PFSK-1 (cell line): ENCODE measurements around the gene JAKMIP1.

Experiments used
- FOXP2 ChIP-seq: optimal IDR thresholded peaks from 2 replicates; pipeline ENCODE3; 2011; ENCODE audit warnings: borderline replicate concordance, control low read depth, inconsistent platforms; ENCODE audit not compliant: insufficient read depth; ENCODE audit errors: extremely low read length, extremely low read depth
- POLR2AphosphoS5 ChIP-seq: IDR thresholded peaks from 2 replicates; pipeline ENCODE4 v1.6.1; 2012; ENCODE audit warnings: low read depth, mild to moderate bottlenecking, control low read depth, low read length, moderate library complexity
- REST ChIP-seq, 2 experiments: IDR thresholded peaks; 2 replicates each; pipeline versions ENCODE4 v1.6.1 to v1.8.0; 2011 to 2012; ENCODE audit warnings: low read depth in 2 of 2, low read length in 2 of 2, control low read depth in 1 of 2, inconsistent platforms in 1 of 2, mild to moderate bottlenecking in 1 of 2, moderate library complexity in 1 of 2; ENCODE audit not compliant: insufficient read depth in 1 of 2
- SIN3A ChIP-seq: IDR thresholded peaks from 2 replicates; pipeline ENCODE4 v1.6.1; 2012; ENCODE audit warnings: mild to moderate bottlenecking, low read length, moderate library complexity, borderline replicate concordance; ENCODE audit not compliant: insufficient read depth
- TAF1 ChIP-seq: IDR thresholded peaks from 2 replicates; pipeline ENCODE4 v1.6.1; 2012; ENCODE audit warnings: low read length, control low read depth, borderline replicate concordance; ENCODE audit not compliant: insufficient read depth

JAKMIP1 gene

GRCh38 chr4:6141554-6141953 lies 58.8 kb downstream of the JAKMIP1 start:
- TF ChIP-seq POLR2AphosphoS5 (no peak), FOXP2 (no peak), TAF1 (no peak), SIN3A (no peak), REST (IDR thresholded peaks at IDR 0.05; ENCODE audit: insufficient read depth in 1 of 2, low read depth in 2 of 2, low read length in 2 of 2) (no peak)

- no peak for TF ChIP-seq FOXP2
- TF ChIP-seq REST (IDR thresholded peaks at IDR 0.05; ENCODE audit: insufficient read depth in 1 of 2, low read depth in 2 of 2, low read length in 2 of 2): no peak
- TF ChIP-seq SIN3A: no peak
- TF ChIP-seq TAF1: no peak
- TF ChIP-seq POLR2AphosphoS5: no peak
Observed at GRCh38 chr4:6137747-6138135, 62.6 kb downstream of the JAKMIP1 start.

- no peak for TF ChIP-seq SIN3A
- TF ChIP-seq TAF1: no peak
- TF ChIP-seq POLR2AphosphoS5: no peak
- TF ChIP-seq REST (IDR thresholded peaks at IDR 0.05; ENCODE audit: insufficient read depth in 1 of 2, low read depth in 2 of 2, low read length in 2 of 2): no peak
- no peak for TF ChIP-seq FOXP2
Observed at GRCh38 chr4:6137027-6137746, 63.2 kb downstream of the JAKMIP1 start.

GRCh38 chr4:6134612-6135220 lies 65.6 kb downstream of the JAKMIP1 start:
- TF ChIP-seq REST (IDR thresholded peaks at IDR 0.05; ENCODE audit: insufficient read depth in 1 of 2, low read depth in 2 of 2, low read length in 2 of 2): no peak
- TF ChIP-seq TAF1: no peak
- TF ChIP-seq SIN3A: no peak
- TF ChIP-seq FOXP2: no peak
- no peak for TF ChIP-seq POLR2AphosphoS5
